HG03575 (cell line): ENCODE data around the gene GAA.
"Not testable (repeated sequence)": the region's sequence is repeated elsewhere in the genome, so short reads cannot be mapped to it uniquely, and the experiment has no call there.

Experiments
- ATAC-seq: cut with Tn5 transposase; IDR thresholded peaks from one replicate; pipeline ENCODE4 v1.9.1; 2021; ENCODE audit not compliant: unreplicated experiment, insufficient number of reproducible peaks, low FRiP score; ENCODE audit errors: extremely low read depth

The GAA gene

DNA sequence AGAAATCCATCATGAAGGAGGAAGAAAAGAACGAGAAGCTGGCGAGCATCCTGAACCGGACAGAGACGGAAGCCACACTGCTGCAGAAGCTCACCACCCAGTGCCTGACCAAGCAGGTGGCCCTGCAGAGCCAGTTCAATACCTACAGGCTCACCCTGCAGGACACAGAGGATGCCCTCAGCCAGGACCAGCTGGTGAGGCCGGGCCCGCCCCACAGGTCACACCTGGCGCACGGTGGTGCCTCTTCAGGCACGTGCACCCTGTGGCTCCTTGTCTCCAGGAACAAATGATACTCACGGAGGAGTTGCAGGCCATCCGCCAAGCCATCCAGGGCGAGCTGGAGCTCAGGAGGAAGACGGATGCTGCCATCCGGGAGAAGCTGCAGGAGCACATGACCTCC, 19.8 kb upstream of the GAA start:
- no peak for ATAC-seq

DNA sequence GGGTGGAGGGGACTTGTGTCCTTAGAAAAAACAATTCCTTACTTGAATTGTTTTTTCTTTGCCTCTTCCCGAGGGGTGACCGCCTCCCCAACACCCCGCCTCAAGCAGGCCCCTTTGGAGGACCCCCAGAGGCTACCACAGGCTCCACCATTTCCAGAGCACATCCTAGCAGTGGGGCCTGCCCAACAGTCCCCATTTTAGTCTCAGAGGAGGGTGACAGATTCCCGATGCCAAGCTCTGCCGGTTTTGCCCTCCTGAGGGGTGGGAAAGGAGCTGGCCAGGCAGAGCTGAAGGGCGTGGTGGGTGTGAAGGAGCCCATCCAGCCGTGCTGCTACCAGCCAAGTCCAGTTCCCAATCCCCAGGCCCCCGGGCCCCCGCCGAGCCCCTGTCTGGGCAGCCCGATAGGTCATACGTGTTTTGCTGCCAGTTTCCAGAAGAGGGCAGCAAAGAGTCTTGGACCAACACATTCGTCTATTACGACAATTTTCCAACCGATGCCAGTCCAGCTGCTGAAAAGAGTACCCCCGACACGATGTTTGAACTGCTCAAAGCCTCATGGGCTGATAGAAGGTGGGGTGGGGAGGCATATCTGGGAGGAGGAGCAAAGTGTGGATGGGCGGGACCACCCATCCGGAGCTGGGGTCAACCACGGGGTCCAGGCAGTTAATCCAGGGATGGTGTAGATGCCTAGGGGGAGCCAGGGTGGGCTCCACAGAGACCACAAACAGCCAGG, 18.8 kb upstream of the GAA start:
- no peak for ATAC-seq

DNA sequence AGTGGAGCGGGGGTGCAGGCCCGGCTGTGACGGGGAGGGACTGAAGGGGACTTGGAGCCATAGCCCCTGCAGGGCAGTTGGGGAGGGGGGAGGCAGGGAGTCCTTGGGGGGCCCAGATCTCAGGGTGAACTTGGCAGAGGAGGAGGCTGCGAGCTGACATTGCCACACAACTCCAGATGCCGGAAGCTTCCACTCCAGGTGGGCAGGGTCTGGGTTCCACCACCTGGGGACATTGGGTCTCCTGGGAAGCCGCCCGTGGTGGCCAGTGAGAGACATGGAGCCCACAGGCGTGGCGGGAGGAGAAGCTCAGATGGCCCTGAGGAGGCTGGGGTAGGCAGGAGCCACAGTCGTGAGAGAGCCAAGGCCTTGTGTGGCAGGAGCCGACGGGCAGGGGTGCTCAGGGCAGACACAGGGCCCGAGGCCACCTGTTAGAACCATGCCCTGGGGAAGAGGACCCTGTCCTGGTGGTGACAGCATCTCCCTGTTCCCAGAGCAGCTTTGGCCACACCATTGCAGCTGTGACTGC, 18.2 kb upstream of the GAA start:
- no peak for ATAC-seq

DNA sequence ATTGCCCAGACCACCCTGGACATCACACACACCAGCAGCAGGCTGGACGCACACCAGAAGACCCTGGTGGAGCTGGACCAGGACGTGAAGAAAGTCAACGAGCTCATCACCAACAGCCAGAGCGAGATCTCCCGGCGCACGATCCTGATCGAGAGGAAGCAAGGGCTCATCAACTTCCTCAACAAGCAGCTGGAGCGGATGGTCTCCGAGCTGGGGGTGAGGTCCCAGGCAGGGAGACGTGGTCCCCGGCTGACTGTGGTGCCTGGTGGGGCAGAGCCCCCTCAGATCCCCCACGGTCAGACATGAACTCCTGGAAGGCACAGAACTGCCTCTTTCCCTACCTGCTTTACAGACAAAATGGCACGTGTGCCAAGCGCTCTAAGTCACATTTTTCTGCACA, 16.6 kb upstream of the GAA start:
- no peak for ATAC-seq

DNA sequence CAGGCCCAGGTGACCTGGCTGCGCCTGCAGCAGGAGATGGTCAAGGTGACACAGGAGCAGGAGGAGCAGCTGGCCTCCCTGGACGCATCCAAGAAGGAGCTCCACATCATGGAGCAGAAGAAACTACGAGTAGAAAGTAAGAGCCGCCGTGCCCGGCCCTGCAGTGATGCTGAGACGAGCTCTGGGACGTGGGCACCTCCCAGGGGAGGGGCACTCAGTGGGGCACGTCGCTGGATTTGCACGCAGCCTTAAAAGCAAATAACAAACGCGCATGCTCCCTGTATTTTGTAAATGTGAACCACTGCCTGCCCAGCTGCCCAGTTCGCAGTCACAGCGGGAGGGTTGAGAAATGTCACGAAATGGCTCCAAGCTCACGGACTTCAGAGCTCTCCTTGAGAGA, 15.3 kb upstream of the GAA start:
- ATAC-seq = no peak

DNA sequence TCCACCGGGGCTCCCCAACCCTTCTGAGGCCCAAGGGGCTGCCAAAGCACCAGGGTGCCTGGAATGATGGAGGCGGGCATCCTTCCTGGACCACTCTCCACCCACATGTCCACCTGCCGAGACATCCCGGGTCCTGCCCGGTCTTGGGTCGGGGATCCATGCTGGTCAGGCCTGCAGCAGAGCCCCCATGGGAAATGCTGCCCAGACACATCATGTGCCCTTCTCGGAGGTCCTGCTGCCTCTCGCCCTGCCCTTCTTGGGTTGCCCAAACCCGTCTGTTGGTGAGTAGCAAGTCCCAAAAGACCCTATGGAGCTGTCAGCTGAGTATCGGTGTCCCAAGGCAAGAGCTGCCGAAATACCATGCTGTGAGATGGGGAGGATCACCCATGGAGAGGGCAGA, 14.8 kb upstream of the GAA start:
- no peak for ATAC-seq

DNA sequence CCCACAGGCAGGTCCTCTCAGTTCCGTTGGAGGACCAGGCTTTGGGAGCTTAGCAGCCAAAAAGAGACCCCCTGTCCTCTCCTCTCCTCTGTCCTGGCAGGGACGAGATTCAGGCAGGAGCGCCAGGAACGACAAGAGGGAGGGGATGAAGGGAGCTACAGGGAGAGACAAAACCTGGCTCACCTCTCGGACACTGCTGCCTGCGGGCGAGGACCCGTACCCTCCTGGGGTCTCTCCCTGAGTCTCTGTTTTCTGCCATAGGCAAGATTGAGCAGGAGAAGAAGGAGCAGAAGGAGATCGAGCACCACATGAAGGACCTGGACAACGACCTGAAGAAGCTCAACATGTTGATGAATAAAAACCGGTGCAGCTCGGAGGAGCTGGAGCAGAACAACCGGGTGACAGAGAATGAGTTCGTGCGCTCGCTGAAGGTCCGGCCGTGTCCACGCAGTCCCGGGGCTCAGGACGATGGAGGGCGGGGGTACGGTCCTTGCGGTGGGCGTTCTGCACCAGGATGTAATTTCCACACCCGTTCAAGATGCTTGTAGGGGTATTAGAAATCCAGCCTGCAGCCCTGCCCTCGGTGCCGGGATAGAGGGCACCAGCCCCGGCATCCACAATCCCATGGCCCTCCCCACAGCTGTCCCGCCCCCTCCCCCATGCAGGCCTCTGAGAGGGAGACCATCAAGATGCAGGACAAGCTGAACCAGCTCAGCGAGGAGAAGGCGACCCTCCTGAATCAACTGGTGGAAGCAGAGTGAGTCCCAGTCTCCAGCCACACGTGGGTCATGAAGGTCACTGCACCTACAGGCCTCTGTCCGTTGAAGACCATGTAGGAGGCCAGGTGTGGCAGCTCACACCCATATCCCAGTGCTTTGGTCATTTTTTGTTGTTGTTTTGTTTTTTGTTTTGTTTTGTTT, 13.8 kb upstream of the GAA start:
- ATAC-seq = no peak

DNA sequence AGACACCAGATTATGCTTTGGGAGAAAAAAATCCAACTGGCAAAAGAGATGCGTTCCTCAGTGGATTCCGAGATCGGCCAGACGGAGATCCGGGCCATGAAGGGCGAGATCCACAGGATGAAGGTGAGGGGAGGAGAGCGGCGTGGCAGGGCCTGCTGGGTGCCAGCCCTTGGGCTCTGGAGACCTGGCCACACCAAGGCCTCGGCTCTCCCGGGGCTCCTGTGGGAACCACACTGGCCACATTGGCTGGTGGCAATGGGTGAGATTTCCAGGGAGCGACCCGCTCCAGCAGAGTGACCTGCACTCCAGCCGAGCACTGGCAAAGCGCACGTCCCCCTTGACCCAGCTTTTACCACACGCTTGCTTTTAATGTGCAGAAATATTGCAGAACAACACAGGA, 11.6 kb upstream of the GAA start:
- ATAC-seq = no peak

DNA sequence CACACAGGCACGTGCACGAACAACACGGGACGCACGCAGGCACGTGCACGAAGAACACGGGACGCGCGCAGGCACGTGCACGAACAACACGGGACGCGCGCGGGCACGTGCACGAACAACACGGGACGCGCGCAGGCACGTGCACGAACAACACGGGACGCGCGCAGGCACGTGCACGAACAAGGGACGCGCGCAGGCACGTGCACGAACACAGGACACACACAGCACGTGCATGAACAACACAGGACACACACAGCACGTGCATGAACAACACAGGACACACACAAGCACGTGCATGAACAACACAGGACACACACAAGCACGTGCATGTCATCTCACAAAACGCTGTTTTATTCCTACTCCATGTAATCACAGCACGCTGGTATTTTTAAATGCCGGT, 11.2 kb upstream of the GAA start:
- ATAC-seq = not testable (repeated sequence)

DNA sequence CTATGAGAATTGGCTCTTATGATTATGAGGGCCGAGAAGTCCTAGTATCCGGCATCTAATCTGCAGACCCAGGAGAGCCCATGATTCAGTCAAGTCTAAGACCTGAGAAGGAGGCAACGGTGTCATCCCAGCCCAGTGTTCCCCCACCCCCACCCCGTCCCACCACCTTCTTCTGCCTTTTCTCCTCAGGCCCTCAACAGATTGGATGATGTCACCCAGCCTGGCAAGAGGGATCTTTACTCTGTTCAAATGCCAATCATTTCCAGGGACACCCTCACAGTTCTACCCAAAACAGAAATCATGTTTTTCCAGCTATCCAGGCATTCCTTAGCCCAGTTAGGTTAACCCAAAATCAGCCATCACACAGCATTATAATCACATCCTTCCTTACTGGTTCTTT, 10.0 kb upstream of the GAA start:
- no peak for ATAC-seq

DNA sequence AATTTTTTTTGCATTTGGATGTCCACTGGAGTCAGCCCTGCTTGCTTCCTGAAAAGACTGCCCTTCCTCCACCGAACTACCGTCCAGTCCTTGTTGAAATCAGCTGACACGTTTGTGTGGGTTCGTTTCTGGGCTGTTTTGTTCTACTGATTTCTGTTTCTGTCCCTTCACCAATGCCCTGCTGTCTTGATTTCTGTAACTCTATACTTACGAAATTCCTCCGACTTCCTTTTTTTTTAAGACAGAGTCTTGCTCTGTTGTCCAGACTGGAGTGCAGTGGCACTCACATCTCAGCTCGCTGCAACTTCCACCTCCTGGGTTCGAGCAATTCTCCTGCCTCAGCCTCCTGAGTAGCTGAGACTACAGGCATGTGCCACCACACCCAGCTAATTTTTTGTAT, 8.4 kb upstream of the GAA start:
- no peak for ATAC-seq

DNA sequence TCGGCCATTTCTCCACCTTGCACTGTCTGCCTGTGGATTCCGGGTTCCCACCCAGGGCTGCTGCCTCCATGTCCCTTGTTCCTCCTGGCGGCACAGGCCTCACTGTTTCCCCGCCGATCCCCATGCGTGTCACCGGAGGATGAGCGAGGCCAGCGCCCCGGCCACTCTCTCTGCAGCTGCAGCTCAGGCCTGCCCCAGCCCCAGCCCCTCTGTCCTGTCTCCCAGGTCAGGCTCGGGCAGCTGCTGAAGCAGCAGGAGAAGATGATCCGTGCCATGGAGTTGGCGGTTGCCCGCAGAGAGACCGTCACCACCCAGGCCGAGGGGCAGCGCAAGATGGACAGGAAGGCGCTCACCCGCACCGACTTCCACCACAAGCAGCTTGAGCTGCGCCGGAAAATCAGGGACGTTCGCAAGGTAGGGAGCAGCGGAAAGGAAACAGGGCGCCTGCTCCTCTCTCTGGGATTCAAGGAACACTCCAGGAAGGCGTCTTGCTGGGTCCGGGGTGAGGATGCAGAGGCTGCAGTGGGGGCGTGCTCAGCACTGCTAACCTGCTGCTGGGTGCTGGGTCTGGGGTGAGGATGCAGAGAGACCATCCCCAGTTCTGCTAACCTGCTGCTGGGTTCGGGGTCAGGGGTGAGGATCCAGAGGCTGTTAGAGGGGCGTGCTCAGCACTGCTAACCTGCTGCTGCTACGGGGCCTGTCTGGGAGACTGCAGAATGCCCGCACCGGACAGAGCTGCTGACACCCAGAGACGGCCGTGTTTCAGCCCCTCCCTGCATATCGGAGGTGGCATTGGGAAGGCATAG, 6.1 kb upstream of the GAA start:
- no peak for ATAC-seq

DNA sequence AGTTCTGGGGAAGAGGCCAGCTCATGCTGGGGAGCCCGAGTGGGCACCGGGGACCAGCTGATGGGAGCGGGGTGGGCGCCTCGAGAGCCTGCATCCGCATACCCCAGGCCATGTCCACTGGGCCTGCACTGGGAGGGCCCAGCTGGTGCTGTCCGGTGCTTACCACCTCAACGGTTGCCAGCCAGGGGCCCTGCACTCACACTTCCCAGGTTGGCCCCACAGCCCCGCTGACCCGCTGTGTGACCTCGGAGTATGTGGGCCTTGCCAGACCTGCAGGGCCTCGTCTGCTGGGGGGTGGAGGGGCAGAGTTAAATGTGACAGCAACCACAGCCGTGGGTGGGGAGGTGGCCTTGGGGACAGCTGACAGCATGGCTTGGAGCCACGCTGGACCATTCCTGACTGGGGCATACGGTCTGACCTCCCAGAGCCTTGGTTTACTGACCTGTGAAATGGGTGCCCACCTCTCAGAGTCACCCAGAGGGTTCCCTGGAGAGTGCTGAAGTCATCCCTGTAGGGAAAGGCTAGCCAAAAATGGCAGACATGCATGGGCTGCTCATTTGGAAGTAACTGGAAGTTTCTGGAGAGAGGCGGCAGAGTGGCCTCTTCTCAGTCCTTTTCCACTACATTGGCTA, 5.4 kb upstream of the GAA start:
- no peak for ATAC-seq

DNA sequence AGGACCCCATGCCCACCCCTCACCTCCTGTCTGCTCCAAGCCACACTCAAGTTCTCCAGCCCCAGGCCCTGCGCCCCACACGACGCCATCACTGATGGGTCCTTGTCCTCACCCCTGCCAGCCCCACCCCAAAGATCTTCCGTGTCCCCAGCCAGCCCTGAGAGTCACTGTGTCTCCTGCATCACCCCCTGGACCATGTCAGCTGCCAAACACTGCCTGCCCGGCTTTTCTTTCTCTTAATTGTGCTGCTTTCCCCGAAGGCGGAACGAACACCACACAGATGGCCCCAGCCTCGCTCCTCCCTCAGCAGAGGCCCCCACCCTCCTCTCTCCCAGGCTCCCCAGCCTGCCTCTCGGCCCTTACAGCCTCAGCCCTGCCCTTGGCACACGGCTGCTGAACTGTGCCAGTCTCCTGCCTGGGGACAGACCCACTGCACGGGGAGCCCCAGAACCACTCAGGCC, 4.8 kb upstream of the GAA start:
- ATAC-seq = no peak

DNA sequence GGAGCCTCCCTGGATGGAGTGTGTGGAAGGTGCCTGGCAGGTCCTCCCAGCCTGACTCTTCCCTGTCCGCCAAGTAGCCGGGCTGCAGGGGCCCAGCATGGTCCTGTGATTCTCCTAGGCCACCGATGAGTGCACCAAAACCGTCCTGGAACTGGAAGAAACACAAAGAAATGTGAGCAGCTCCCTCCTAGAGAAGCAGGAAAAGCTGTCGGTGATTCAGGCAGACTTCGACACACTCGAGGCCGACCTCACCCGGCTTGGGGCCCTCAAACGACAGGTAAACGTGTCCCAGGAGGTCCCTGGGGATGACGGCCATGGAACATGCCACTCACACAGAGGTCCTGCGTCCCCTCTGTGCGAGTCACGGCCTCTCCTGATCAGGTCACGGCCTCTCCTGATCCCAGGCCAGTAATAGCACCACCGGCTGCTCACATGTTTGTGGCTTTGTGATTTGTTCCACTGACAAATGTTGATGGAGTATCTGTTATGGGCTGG, 4.2 kb upstream of the GAA start:
- no peak for ATAC-seq

DNA sequence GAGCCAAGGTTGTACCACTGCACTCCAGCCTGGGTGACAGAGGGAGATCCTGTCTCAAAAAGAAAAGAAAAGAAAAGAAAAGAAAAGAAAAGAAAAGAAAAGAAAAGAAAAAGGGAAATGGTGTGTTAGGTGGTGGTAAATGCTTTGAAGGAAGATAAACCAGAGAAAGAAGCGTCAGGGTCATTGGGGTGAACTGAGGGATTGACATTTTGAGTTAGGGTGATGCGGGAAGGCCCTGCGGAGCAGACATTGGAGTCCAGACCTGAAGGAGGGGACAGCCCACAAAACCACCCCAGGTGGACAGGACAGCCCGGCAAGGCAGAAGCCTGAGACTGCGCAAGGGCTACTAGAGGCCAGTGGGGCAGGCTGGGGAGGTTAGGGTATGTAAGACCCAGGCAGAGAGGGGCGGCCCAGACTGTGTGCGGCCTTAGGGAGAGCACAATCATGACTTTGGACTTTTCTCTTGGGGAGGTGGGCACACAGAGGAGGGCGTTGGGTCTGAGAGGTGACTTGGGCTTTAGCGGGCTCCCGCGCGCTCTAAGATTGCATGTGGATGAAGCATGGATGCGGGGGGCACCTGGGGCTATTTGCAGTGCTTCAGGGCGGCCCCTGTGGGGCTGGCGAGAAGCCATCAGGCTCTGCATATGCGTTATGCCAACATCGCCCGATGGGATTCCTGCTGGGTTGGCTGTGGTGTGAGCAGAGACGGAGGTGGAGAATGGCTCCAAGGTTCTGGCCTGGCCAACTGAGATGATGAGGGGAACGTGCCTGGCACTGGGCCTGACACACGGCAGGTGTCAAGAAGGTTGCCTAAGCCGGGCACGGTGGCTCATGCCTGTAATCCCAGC, 3.3 kb upstream of the GAA start:
- ATAC-seq = no peak

DNA sequence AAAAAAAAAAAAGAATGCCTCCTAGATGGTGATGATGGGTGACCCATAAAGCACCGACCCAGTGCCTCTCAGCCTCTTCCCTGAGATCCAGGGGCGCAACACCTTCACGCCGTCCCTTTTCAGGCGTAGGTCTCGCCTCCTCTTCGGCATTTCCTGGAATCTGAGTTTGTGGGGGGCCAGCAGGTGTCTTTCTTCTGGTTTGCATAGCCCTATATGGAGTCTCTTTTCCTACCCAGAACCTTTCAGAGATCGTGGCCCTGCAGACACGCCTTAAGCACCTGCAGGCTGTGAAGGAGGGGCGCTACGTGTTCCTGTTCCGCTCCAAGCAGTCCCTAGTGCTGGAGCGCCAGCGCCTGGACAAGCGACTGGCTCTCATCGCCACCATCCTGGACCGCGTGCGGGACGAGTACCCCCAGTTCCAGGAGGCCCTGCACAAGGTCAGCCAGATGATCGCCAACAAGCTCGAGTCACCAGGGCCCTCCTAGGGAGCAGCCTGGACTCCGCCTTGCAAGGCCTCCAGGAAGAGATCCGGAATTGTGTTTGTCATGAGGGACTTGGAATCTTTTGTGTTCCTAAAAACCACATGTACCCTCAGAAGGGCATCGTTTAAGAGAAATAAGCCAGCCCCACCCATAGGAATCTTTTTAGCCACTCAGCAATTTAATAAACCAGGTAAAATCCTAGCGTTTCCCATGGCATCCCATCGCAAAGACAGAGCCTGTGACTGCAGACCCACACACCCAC, 1.9 kb upstream of the GAA start:
- ATAC-seq = no peak
